PFSK-1 (cell line): ENCODE results near the gene POLR3H.

ENCODE experiments used
- FOXP2 ChIP-seq: optimal IDR thresholded peaks from 2 replicates; pipeline ENCODE3; 2011; ENCODE audit warnings: borderline replicate concordance, control low read depth, inconsistent platforms; ENCODE audit not compliant: insufficient read depth; ENCODE audit errors: extremely low read length, extremely low read depth
- POLR2AphosphoS5 ChIP-seq: IDR thresholded peaks from 2 replicates; pipeline ENCODE4 v1.6.1; 2012; ENCODE audit warnings: low read depth, mild to moderate bottlenecking, control low read depth, low read length, moderate library complexity
- REST ChIP-seq, 2 experiments: IDR thresholded peaks; 2 replicates each; pipeline versions ENCODE4 v1.6.1 to v1.8.0; 2011 to 2012; ENCODE audit warnings: low read depth in 2 of 2, low read length in 2 of 2, control low read depth in 1 of 2, inconsistent platforms in 1 of 2, mild to moderate bottlenecking in 1 of 2, moderate library complexity in 1 of 2; ENCODE audit not compliant: insufficient read depth in 1 of 2
- SIN3A ChIP-seq: IDR thresholded peaks from 2 replicates; pipeline ENCODE4 v1.6.1; 2012; ENCODE audit warnings: mild to moderate bottlenecking, low read length, moderate library complexity, borderline replicate concordance; ENCODE audit not compliant: insufficient read depth
- TAF1 ChIP-seq: IDR thresholded peaks from 2 replicates; pipeline ENCODE4 v1.6.1; 2012; ENCODE audit warnings: low read length, control low read depth, borderline replicate concordance; ENCODE audit not compliant: insufficient read depth

POLR3H gene

GRCh38 chr22:41513391-41513790, 30.9 kb downstream of the POLR3H start:
- TF ChIP-seq FOXP2 (no peak), TAF1 (no peak), SIN3A (no peak), REST (IDR thresholded peaks at IDR 0.05; ENCODE audit: insufficient read depth in 1 of 2, low read depth in 2 of 2, low read length in 2 of 2) (no peak), POLR2AphosphoS5 (no peak)

GRCh38 chr22:41512421-41513194, 31.7 kb downstream of the POLR3H start:
- TF ChIP-seq FOXP2, result peak; percentile 30
- TF ChIP-seq REST (IDR thresholded peaks at IDR 0.05; ENCODE audit: insufficient read depth in 1 of 2, low read depth in 2 of 2, low read length in 2 of 2), result no peak

GRCh38 chr22:41511521-41511968, 32.7 kb downstream of the POLR3H start:
- no peak for TF ChIP-seq SIN3A
- no peak for TF ChIP-seq FOXP2
- no peak for TF ChIP-seq TAF1
- TF ChIP-seq REST (IDR thresholded peaks at IDR 0.05; ENCODE audit: insufficient read depth in 1 of 2, low read depth in 2 of 2, low read length in 2 of 2), result no peak
- no peak for TF ChIP-seq POLR2AphosphoS5

- TF ChIP-seq TAF1, result no peak
- TF ChIP-seq FOXP2, result no peak
Observed at GRCh38 chr22:41508770-41509170, 35.5 kb downstream of the POLR3H start.

- no peak for TF ChIP-seq SIN3A
- no peak for TF ChIP-seq FOXP2
- TF ChIP-seq TAF1, result no peak
- TF ChIP-seq REST (IDR thresholded peaks at IDR 0.05; ENCODE audit: insufficient read depth in 1 of 2, low read depth in 2 of 2, low read length in 2 of 2), result no peak
- no peak for TF ChIP-seq POLR2AphosphoS5
Observed at GRCh38 chr22:41507330-41508063, 36.8 kb downstream of the POLR3H start.
